GM12878 (cell line): Measurements from ENCODE around the gene TGM2. TPM values are rescaled to one million over a fixed set of nuclear protein-coding genes. Genes with fewer than 3 reads are reported as not detected.

ENCODE experiments used
- ATAC-seq: fragments of 200-7000 bp; cut with Tn5 transposase; 3 replicates; pipeline ENCODE4 v1.9.1; 2020; ENCODE audit warnings: mild to moderate bottlenecking, moderate library complexity
- BruUV-seq: library from RNA; stranded (reverse); fragments of 400-500 nt; replicated peaks from 2 replicates; lab custom pipeline; 2021; lab: Mats Ljungman, UMichigan
- CTCF ChIA-PET: fragments of 300-600 bp; sonication (Branson Sonifier 250); formaldehyde crosslinking; extraction: SDS; loops from one replicate; lab custom pipeline; 2021; ENCODE audit warnings: inconsistent platforms; lab: Yijun Ruan, JAX
- POLR2A ChIA-PET: fragments of 350-600 bp; formaldehyde crosslinking; extraction: SDS; loops from one replicate; lab custom pipeline; 2021; ENCODE audit warnings: inconsistent platforms; lab: Charles Lee
- RAD21 ChIA-PET: fragments of 300-600 bp; sonication (Branson Sonifier 250); formaldehyde crosslinking; loops from one replicate; lab custom pipeline; 2023; ENCODE audit warnings: antibody characterized with exemption; ENCODE audit not compliant: unreplicated experiment; lab: Charles Lee
- SMC1A ChIA-PET: fragments of 300-600 bp; sonication (Branson Sonifier 250); formaldehyde crosslinking; loops from one replicate; lab custom pipeline; 2023; ENCODE audit not compliant: unreplicated experiment, uncharacterized antibody; lab: Charles Lee
- DNase-seq: peaks from one replicate; pipeline ENCODE4 v3.0.0-alpha.2; 2011; ENCODE audit warnings: low read depth, low spot score
- FAIRE-seq: peaks from 3 replicates; lab custom pipeline; 2011; peaks lifted over from hg19 to GRCh38; lab: Jason Lieb, UNC
- H2AFZ ChIP-seq: 2 replicates; pipeline ENCODE4 v1.6.0; 2011; ENCODE audit warnings: low read depth, low read length, control low read depth; ENCODE audit not compliant: control insufficient read depth
- H3K27ac ChIP-seq: 2 replicates; pipeline ENCODE4 v1.5.1; 2011; ENCODE audit warnings: control low read depth; ENCODE audit not compliant: control insufficient read depth, insufficient read depth
- H3K27me3 ChIP-seq, 2 experiments: replicated peaks in 1 of 2; 2 replicates each; pipeline versions ENCODE4 v1.6.0 to v1.6.1; 2011; ENCODE audit warnings: low read length in 1 of 2; ENCODE audit not compliant: control insufficient read depth in 2 of 2, insufficient read depth in 2 of 2
- H3K36me3 ChIP-seq, 2 experiments: 2 replicates each; pipeline ENCODE4 v1.5.1; 2011; ENCODE audit warnings: low read length in 1 of 2; ENCODE audit not compliant: control insufficient read depth in 2 of 2, insufficient read depth in 2 of 2
- H3K4me1 ChIP-seq: 2 replicates; pipeline ENCODE4 v1.6.1; 2011; ENCODE audit warnings: mild to moderate bottlenecking, low read length, moderate library complexity, mixed read lengths; ENCODE audit not compliant: control insufficient read depth, insufficient read depth
- H3K4me2 ChIP-seq: 2 replicates; pipeline ENCODE4 v1.6.0; 2011; ENCODE audit warnings: control low read depth; ENCODE audit not compliant: control insufficient read depth, insufficient read depth
- H3K4me3 ChIP-seq: fragments of 200-600 bp; sonication (generic); 2 replicates; pipeline ENCODE4 v1.5.1; 2016
- H3K79me2 ChIP-seq: 2 replicates; pipeline ENCODE4 v1.6.0; 2011; ENCODE audit warnings: low read length; ENCODE audit not compliant: control insufficient read depth, insufficient read depth
- H3K9ac ChIP-seq: 2 replicates; pipeline ENCODE4 v1.8.0; 2011; ENCODE audit warnings: low read length, control low read depth, mixed read lengths; ENCODE audit not compliant: control insufficient read depth, insufficient read depth
- H3K9me3 ChIP-seq: replicated peaks from 3 replicates; pipeline ENCODE4 v1.5.1; 2011; ENCODE audit warnings: mild to moderate bottlenecking, low read length; ENCODE audit not compliant: control insufficient read depth, insufficient read depth
- H4K20me1 ChIP-seq: 2 replicates; pipeline ENCODE4 v1.6.0; 2011; ENCODE audit not compliant: control insufficient read depth, insufficient read depth
- BRCA1 ChIP-seq: IDR thresholded peaks from 2 replicates; pipeline ENCODE4 v1.6.1; 2011; ENCODE audit warnings: low read depth, low read length, improper control_type of control experiment
- CEBPB ChIP-seq, 2 experiments: fragments of 150-350 bp in 1 of 2; IDR thresholded peaks; 2 replicates each; pipeline ENCODE4 v1.6.1; 2012 to 2014; ENCODE audit warnings: low read depth in 2 of 2, low read length in 2 of 2, borderline replicate concordance in 1 of 2, inconsistent platforms in 1 of 2
- EZH2 ChIP-seq: IDR thresholded peaks from 2 replicates; pipeline ENCODE4 v1.6.1; 2012; ENCODE audit warnings: low read depth, mild to moderate bottlenecking, control low read depth, inconsistent platforms, low read length, borderline replicate concordance; ENCODE audit not compliant: control insufficient read depth
- FOXK2 ChIP-seq: fragments of 450-650 bp; IDR thresholded peaks from 2 replicates; pipeline ENCODE4 v1.6.1; 2017; ENCODE audit warnings: mild to moderate bottlenecking, moderate library complexity
- GABPA ChIP-seq: IDR thresholded peaks from 2 replicates; pipeline ENCODE4 v1.6.1; 2014; ENCODE audit warnings: antibody characterized with exemption, low read depth, mild to moderate bottlenecking, inconsistent platforms
- IKZF1 ChIP-seq: fragments of 450-650 bp; conservative IDR thresholded peaks from 2 replicates; pipeline ENCODE4 v1.6.1; 2017; ENCODE audit warnings: antibody characterized with exemption, mild to moderate bottlenecking
- IKZF2 ChIP-seq, 2 experiments: fragments of 450-650 bp; IDR thresholded peaks; 2 replicates each; pipeline ENCODE4 v1.6.1; 2017; ENCODE audit warnings: mild to moderate bottlenecking in 2 of 2, moderate library complexity in 2 of 2
- IRF4 ChIP-seq: IDR thresholded peaks from 2 replicates; pipeline ENCODE4 v1.6.1; 2011; ENCODE audit warnings: low read depth, low read length
- MTA2 ChIP-seq: fragments of 450-650 bp; IDR thresholded peaks from 2 replicates; pipeline ENCODE4 v1.6.1; 2016; ENCODE audit warnings: low read depth, mild to moderate bottlenecking, moderate library complexity
- NBN ChIP-seq: fragments of 450-650 bp; IDR thresholded peaks from 2 replicates; pipeline ENCODE4 v1.6.1; 2016
- NR2C1 ChIP-seq: fragments of 450-650 bp; IDR thresholded peaks from 2 replicates; pipeline ENCODE4 v1.6.1; 2017; ENCODE audit warnings: antibody characterized with exemption, mild to moderate bottlenecking, moderate library complexity
- NR2F1 ChIP-seq: fragments of 450-650 bp; conservative IDR thresholded peaks from 2 replicates; pipeline ENCODE4 v1.6.1; 2017; ENCODE audit warnings: mild to moderate bottlenecking
- PKNOX1 ChIP-seq: fragments of 450-650 bp; IDR thresholded peaks from 2 replicates; pipeline ENCODE4 v1.6.1; 2016; ENCODE audit warnings: mild to moderate bottlenecking
- RAD51 ChIP-seq: fragments of 450-650 bp; IDR thresholded peaks from 2 replicates; pipeline ENCODE4 v1.6.1; 2016; ENCODE audit warnings: moderate library complexity, mild to moderate bottlenecking, inconsistent platforms
- RBBP5 ChIP-seq: fragments of 200-600 bp; sonication (generic); conservative IDR thresholded peaks from 2 replicates; pipeline ENCODE4 v1.6.1; 2016
- STAT3 ChIP-seq: IDR thresholded peaks from 2 replicates; pipeline ENCODE4 v1.6.1; 2011; ENCODE audit warnings: low read depth, low read length, improper control_type of control experiment
- ZNF217 ChIP-seq: fragments of 450-650 bp; IDR thresholded peaks from 2 replicates; pipeline ENCODE4 v1.6.1; 2017; ENCODE audit warnings: antibody characterized with exemption, mild to moderate bottlenecking
- WGBS: methylation state at CpG from one replicate; pipeline ENCODE4 v1.1.6; 2016; ENCODE audit warnings: low lambda C conversion rate; ENCODE audit not compliant: insufficient replicate concordance, insufficient coverage; ENCODE audit errors: missing lambda C conversion rate; 5-methylcytosine and 5-hydroxymethylcytosine counted together
- in situ Hi-C: fragments of 300-500 bp; cut with MboI; formaldehyde crosslinking; loops from 9 replicates; pipeline ENCODE4 v1.14.3; 2018; ENCODE audit warnings: mixed read lengths
- intact Hi-C: fragments of 100-400 bp; cut with micrococcal nuclease; formaldehyde crosslinking; loops from one replicate; pipeline ENCODE4 v1.14.2; 2022; ENCODE audit not compliant: unreplicated experiment
- polyA plus RNA-seq, 11 experiments: library from polyadenylated mRNA; depleted of rRNA in 4 of 11; unstranded in 6 of 11; stranded (reverse) in 5 of 11; fragments of >200 nt; fragmentation: Nextera tagmentation in 4 of 11; fragmentation: Illumina TruSeq in 1 of 11; extraction: Ambion mirVana in 4 of 11; extraction: Trizol in 1 of 11; gene quantifications; 1 replicate in 1 of 11; 2 replicates in 10 of 11; pipeline versions ENCODE4 v1.2.1 to v1.2.3, GENCODE V29; 2011 to 2016; ENCODE audit warnings: inconsistent platforms in 2 of 11, missing spikeins in 2 of 11, low read depth in 1 of 11
- total RNA-seq, 4 experiments: library from RNA; depleted of rRNA in 3 of 4; stranded (reverse); fragments of >200 nt in 3 of 4; fragmentation: Illumina TruSeq in 1 of 4; extraction: Trizol in 1 of 4; gene quantifications; 2 replicates each; pipeline versions ENCODE4 v1.2.1 to v1.2.3, GENCODE V29; 2013 to 2021
- TF ChIP-seq, protein P1 (sequence below): fragments of 150-350 bp; IDR thresholded peaks from 2 replicates; pipeline ENCODE4 v1.6.1; 2014; ENCODE audit warnings: mild to moderate bottlenecking, low read depth, low read length

TGM2 gene
- total and polyA plus RNA-seq, 10 of the 15 experiments (the other 5 are each of a cell fraction or from before 2014, with no cell fraction given), result 0.11 to 1.9 (median 0.51) TPM

- Histone ChIP-seq H3K36me3 (no peaks in the 10 kb centered on the region), H2AFZ (no peak overlapping the region), H3K9me3 (no peaks in the 10 kb centered on the region), H3K4me3 (no peak overlapping the region), H3K27ac (no peak overlapping the region), H3K9ac (no peak overlapping the region), H4K20me1 (no peaks in the 10 kb centered on the region), H3K4me1 (no peaks in the 10 kb centered on the region; the same call in 1 of the 2 replicates), H3K4me2 (no peak overlapping the region), H3K27me3 (no peaks in the 10 kb centered on the region; a peak in 2 of 4 replicates), H3K79me2 (no peaks in the 10 kb centered on the region)
- POLR2A ChIA-PET, result no interaction called here
- TF ChIP-seq IKZF2 (IDR thresholded peaks at IDR 0.05), result no peak
- peak; percentile 93 for TF ChIP-seq NR2F1
- peak; percentile 25; the same call in 1 of the 2 replicates for TF ChIP-seq NR2C1
- RAD21 ChIA-PET, result interaction anchor here (1.8 kb wide), 1 partner anchor 25 kb away, joined by 6 read pairs; no protein-coding TSS in a partner anchor
- SMC1A ChIA-PET, result interaction anchor here (0.8 to 1.6 kb wide), 5 partner anchors 11 to 133 kb away, joined by 3 to 11 read pairs (median 4); no protein-coding TSS in a partner anchor
- 0% methylated on average over 5 of the region's 5 CpGs for WGBS
- CTCF ChIA-PET, result interaction anchor here (0.6 to 2.9 kb wide), 6 partner anchors 20 to 431 kb away, joined by 3 to 18 read pairs (median 4); no protein-coding TSS in a partner anchor
- FAIRE-seq, result no peak
- ATAC-seq, result peak; percentile 49
- no peak for DNase-seq
- BruUV-seq, result no TSS peak
- intact Hi-C loops, result no loop called here
- in situ Hi-C loops, result no loop called here
Measured at GRCh38 chr20:38196592-38196991, 31.5 kb upstream of the TGM2 start.

DNA sequence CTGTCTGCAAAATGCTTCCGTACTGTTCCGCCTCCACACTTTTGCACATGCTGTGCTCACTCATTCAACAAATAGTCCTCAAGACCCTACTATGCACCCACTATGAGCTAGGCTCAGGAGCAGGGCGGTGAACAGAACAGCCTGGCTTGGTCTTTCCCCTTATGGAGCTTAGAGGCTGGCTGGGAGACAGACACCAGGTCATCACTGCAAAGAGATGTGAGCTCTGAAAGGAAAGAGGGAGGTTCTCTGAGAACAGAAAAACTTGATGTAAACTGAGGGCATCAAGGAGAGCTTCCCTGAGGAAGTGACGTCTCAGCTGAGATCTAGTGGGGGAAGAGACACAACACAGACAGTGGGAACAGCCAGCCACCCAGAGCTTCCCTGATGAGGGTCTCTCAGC lies 31.0 kb upstream of the TGM2 start:
- FAIRE-seq (no peak), ATAC-seq (no peak), DNase-seq (no peak)
- ChIA-PET CTCF (interaction anchor here (0.6 to 2.9 kb wide), 6 partner anchors 19 to 430 kb away, joined by 3 to 18 read pairs (median 4); no protein-coding TSS in a partner anchor), POLR2A (no interaction called here), RAD21 (no interaction called here), SMC1A (interaction anchor here (0.8 to 1.6 kb wide), 5 partner anchors 11 to 132 kb away, joined by 3 to 11 read pairs (median 4); no protein-coding TSS in a partner anchor)
- Histone ChIP-seq H3K9me3 (no peaks in the 10 kb centered on the region), H3K79me2 (no peaks in the 10 kb centered on the region), H3K4me2 (no peak overlapping the region), H3K9ac (no peak overlapping the region), H3K4me1 (no peaks in the 10 kb centered on the region; the same call in 1 of the 2 replicates), H3K36me3 (no peaks in the 10 kb centered on the region), H3K27me3 (no peaks in the 10 kb centered on the region; a peak in 2 of 4 replicates), H3K4me3 (no peak overlapping the region), H3K27ac (no peak overlapping the region), H4K20me1 (no peaks in the 10 kb centered on the region), H2AFZ (no peak overlapping the region)
- BruUV-seq, result no TSS peak
- WGBS, result 61% methylated on average over 4 of the region's 4 CpGs
- intact Hi-C loops, result no loop called here
- in situ Hi-C loops, result no loop called here
- TF ChIP-seq CEBPB (IDR thresholded peaks at IDR 0.05; ENCODE audit: borderline replicate concordance in 1 of 2, low read depth in 2 of 2, low read length in 2 of 2) (no peak), EZH2 (no peak), IRF4 (no peak), NBN (no peak), IKZF1 (no peak), BRCA1 (no peak), PKNOX1 (no peak), GABPA (no peak), RAD51 (no peak), STAT3 (no peak), RBBP5 (no peak), MTA2 (no peak), ZNF217 (no peak), FOXK2 (no peak)
- TF ChIP-seq, protein P1, sequence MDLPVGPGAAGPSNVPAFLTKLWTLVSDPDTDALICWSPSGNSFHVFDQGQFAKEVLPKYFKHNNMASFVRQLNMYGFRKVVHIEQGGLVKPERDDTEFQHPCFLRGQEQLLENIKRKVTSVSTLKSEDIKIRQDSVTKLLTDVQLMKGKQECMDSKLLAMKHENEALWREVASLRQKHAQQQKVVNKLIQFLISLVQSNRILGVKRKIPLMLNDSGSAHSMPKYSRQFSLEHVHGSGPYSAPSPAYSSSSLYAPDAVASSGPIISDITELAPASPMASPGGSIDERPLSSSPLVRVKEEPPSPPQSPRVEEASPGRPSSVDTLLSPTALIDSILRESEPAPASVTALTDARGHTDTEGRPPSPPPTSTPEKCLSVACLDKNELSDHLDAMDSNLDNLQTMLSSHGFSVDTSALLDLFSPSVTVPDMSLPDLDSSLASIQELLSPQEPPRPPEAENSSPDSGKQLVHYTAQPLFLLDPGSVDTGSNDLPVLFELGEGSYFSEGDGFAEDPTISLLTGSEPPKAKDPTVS, result no peak
